Measurements from ENCODE around the gene AQP1.

The AQP1 gene

DNA sequence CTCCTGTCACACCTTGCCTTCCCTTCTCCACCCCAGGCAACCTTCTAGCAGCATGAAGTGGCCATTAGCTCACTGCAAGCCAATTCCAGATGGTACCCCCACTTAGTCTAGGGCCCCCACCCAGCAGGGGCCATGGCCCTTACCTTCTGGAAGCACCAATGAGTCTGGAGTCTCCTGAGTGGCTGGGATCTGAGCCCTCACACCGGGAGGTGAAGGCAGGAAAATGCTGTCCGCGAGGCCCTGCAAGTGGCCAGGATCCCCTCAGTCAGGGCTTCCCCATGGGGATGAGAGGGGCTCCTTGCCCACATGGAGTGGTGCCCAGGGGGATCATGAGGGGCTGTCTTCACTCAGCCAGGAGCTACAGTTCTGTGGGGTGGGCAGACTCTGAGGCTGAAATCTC lies 4.6 kb downstream of the AQP1 start:
- Histone ChIP-seq H3K4ac (ENCODE audit: low read depth in 1 of 2, low read length in 2 of 2) (peak overlapping the region in 1 of 2 experiments; percentile 7), H3K4me2 (ENCODE audit: low read length, poor library complexity, severe bottlenecking) (no peak overlapping the region), H3K4me3 (ENCODE audit: insufficient read depth in 1 of 2, low read depth in 1 of 2, low read length in 2 of 2) (no peak overlapping the region), H2AFZ (ENCODE audit: low read depth, low read length) (no peak overlapping the region), H3K79me1 (replicated peaks; ENCODE audit: low read length, poor library complexity, severe bottlenecking) (no peaks in the 10 kb centered on the region), H2BK5ac (ENCODE audit: low read depth, low read length, poor library complexity, severe bottlenecking) (no peak overlapping the region), H4K8ac (ENCODE audit: low read length) (peak overlapping the region; percentile 14), H3K23ac (ENCODE audit: low read length in 2 of 2) (no peak overlapping the region), H2BK15ac (ENCODE audit: low read depth, poor library complexity, severe bottlenecking) (no peak overlapping the region), H3K4me1 (ENCODE audit: control insufficient read depth, insufficient read depth, low read depth, low read length) (peaks cover 59% of the 10 kb centered on the region), H4K91ac (ENCODE audit: low read length) (no peak overlapping the region), H3K18ac (ENCODE audit: low read depth in 1 of 2, low read length in 2 of 2) (no peak overlapping the region), H3K27ac (ENCODE audit: low read length, poor library complexity, severe bottlenecking) (no peak overlapping the region), H2AK5ac (ENCODE audit: low read length, severe bottlenecking) (peak overlapping the region; percentile 32), H3K27me3 (ENCODE audit: control insufficient read depth in 1 of 2, insufficient read depth in 1 of 2, low read length in 2 of 2) (no peaks in the 10 kb centered on the region), H2BK12ac (ENCODE audit: low read length in 2 of 2) (peak overlapping the region in 1 of 2 experiments; percentile 24), H3K36me3 (ENCODE audit: control insufficient read depth in 1 of 2, insufficient read depth in 2 of 2, low read depth in 1 of 2, low read length in 2 of 2) (peaks cover 0 to 8% of the 10 kb centered on the region in 2 experiments), H3K9ac (ENCODE audit: low read length) (no peak overlapping the region), H3K9me3 (ENCODE audit: control insufficient read depth, low read length) (no peaks in the 10 kb centered on the region), H2BK120ac (ENCODE audit: low read depth, low read length) (no peak overlapping the region), H3K14ac (ENCODE audit: low read length in 2 of 2) (no peak overlapping the region)
- 89% methylated on average over 3 of the region's 3 CpGs for WGBS
- no peak for DNase-seq

DNA sequence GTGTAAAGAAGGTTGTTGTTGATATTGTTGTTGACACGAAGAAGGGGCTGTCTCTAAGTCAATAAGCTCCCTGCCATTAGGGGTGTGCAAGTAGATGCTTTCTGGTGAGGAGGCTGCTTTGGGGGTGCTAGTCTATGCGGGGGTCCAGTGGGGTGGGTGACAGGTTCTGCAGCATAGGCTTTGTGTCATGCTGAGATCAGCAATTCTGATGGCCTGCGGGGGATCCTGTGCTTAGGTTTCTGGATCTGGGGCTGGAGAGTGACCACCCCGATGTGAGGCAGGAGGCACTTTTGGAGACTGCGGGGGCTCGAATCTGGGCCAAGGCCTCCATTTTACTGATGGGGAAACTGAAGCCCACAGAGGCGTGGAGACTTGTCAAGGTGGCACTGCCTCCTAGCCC lies 5.1 kb downstream of the AQP1 start:
- H2BK5ac ChIP-seq (ENCODE audit: low read depth, low read length, poor library complexity, severe bottlenecking), result no peak overlapping the region
- H3K27me3 ChIP-seq (ENCODE audit: control insufficient read depth in 1 of 2, insufficient read depth in 1 of 2, low read length in 2 of 2), result no peaks in the 10 kb centered on the region
- no peaks in the 10 kb centered on the region for H3K9me3 ChIP-seq (ENCODE audit: control insufficient read depth, low read length)
- H3K36me3 ChIP-seq (ENCODE audit: control insufficient read depth in 1 of 2, insufficient read depth in 2 of 2, low read depth in 1 of 2, low read length in 2 of 2), result peaks cover 0 to 8% of the 10 kb centered on the region in 2 experiments
- no peak overlapping the region for H2AK5ac ChIP-seq (ENCODE audit: low read length, severe bottlenecking)
- H3K23ac ChIP-seq (ENCODE audit: low read length in 2 of 2), result no peak overlapping the region
- H2BK15ac ChIP-seq (ENCODE audit: low read depth, poor library complexity, severe bottlenecking), result no peak overlapping the region
- no peak overlapping the region for H2AFZ ChIP-seq (ENCODE audit: low read depth, low read length)
- H4K91ac ChIP-seq (ENCODE audit: low read length), result peak overlapping the region; percentile 46
- no peak overlapping the region for H3K27ac ChIP-seq (ENCODE audit: low read length, poor library complexity, severe bottlenecking)
- H3K9ac ChIP-seq (ENCODE audit: low read length), result no peak overlapping the region
- H3K14ac ChIP-seq (ENCODE audit: low read length in 2 of 2), result no peak overlapping the region
- H3K79me1 ChIP-seq (replicated peaks; ENCODE audit: low read length, poor library complexity, severe bottlenecking), result no peaks in the 10 kb centered on the region
- H2BK12ac ChIP-seq (ENCODE audit: low read length in 2 of 2), result no peak overlapping the region
- H3K4ac ChIP-seq (ENCODE audit: low read depth in 1 of 2, low read length in 2 of 2), result no peak overlapping the region
- H3K18ac ChIP-seq (ENCODE audit: low read depth in 1 of 2, low read length in 2 of 2), result no peak overlapping the region
- H3K4me1 ChIP-seq (ENCODE audit: control insufficient read depth, insufficient read depth, low read depth, low read length), result peaks cover 60% of the 10 kb centered on the region
- H3K4me2 ChIP-seq (ENCODE audit: low read length, poor library complexity, severe bottlenecking), result no peak overlapping the region
- DNase-seq, result no peak
- H4K8ac ChIP-seq (ENCODE audit: low read length), result peak overlapping the region; percentile 46
- WGBS, result 92% methylated on average over 7 of the region's 7 CpGs
- H2BK120ac ChIP-seq (ENCODE audit: low read depth, low read length), result no peak overlapping the region
- H3K4me3 ChIP-seq (ENCODE audit: insufficient read depth in 1 of 2, low read depth in 1 of 2, low read length in 2 of 2), result no peak overlapping the region

DNA sequence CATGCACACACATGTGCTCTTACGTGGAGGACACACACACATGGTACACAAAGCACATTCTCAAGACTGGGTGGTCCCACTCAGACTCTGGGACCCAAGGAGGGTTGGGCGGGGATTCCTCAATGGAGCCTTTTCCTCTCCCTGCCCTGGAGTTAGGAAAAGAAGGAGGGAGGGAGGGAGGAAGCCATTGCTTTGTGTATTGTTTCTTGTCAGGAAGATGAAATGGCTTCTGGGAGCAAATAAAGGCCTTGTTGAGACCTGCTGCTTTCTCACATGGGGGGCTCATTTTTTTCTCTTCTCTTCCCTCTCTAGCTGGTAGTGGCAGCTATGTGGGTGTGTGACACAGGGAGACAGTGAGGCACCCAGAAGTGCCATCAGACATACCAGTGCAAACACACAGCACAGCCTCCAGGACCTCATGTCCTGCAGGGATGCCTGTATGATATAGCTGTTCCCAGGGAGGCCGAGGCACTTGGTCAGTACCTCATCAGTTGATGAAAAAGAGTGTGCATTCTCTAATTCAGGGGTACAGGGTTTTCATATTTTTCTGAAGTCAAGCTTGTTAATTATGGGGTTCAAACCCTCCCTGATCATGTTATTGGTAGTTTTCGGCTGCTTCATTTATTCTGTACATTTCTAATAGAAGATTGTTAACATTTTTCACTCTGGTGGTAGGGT lies 5.7 kb downstream of the AQP1 start:
- peak overlapping the region; percentile 64 for H4K8ac ChIP-seq (ENCODE audit: low read length)
- no peak for DNase-seq
- H3K27me3 ChIP-seq (ENCODE audit: control insufficient read depth in 1 of 2, insufficient read depth in 1 of 2, low read length in 2 of 2), result no peaks in the 10 kb centered on the region
- no peak overlapping the region for H2BK120ac ChIP-seq (ENCODE audit: low read depth, low read length)
- H2BK5ac ChIP-seq (ENCODE audit: low read depth, low read length, poor library complexity, severe bottlenecking), result no peak overlapping the region
- H3K9ac ChIP-seq (ENCODE audit: low read length), result no peak overlapping the region
- H3K4me3 ChIP-seq (ENCODE audit: insufficient read depth in 1 of 2, low read depth in 1 of 2, low read length in 2 of 2), result no peak overlapping the region
- no peak overlapping the region for H3K18ac ChIP-seq (ENCODE audit: low read depth in 1 of 2, low read length in 2 of 2)
- no peak overlapping the region for H2BK15ac ChIP-seq (ENCODE audit: low read depth, poor library complexity, severe bottlenecking)
- H3K9me3 ChIP-seq (ENCODE audit: control insufficient read depth, low read length), result no peaks in the 10 kb centered on the region
- H3K4me1 ChIP-seq (ENCODE audit: control insufficient read depth, insufficient read depth, low read depth, low read length), result peaks cover 57% of the 10 kb centered on the region
- H3K36me3 ChIP-seq (ENCODE audit: control insufficient read depth in 1 of 2, insufficient read depth in 2 of 2, low read depth in 1 of 2, low read length in 2 of 2), result peaks cover 0 to 7% of the 10 kb centered on the region in 2 experiments
- WGBS, result 98% methylated on average over 3 of the region's 4 CpGs
- no peak overlapping the region for H3K23ac ChIP-seq (ENCODE audit: low read length in 2 of 2)
- H3K79me1 ChIP-seq (replicated peaks; ENCODE audit: low read length, poor library complexity, severe bottlenecking), result no peaks in the 10 kb centered on the region
- H3K4ac ChIP-seq (ENCODE audit: low read depth in 1 of 2, low read length in 2 of 2), result no peak overlapping the region
- H2BK12ac ChIP-seq (ENCODE audit: low read length in 2 of 2), result no peak overlapping the region
- H2AFZ ChIP-seq (ENCODE audit: low read depth, low read length), result no peak overlapping the region
- no peak overlapping the region for H3K27ac ChIP-seq (ENCODE audit: low read length, poor library complexity, severe bottlenecking)
- peak overlapping the region; percentile 46 for H4K91ac ChIP-seq (ENCODE audit: low read length)
- no peak overlapping the region for H3K14ac ChIP-seq (ENCODE audit: low read length in 2 of 2)
- H3K4me2 ChIP-seq (ENCODE audit: low read length, poor library complexity, severe bottlenecking), result no peak overlapping the region
- H2AK5ac ChIP-seq (ENCODE audit: low read length, severe bottlenecking), result no peak overlapping the region

DNA sequence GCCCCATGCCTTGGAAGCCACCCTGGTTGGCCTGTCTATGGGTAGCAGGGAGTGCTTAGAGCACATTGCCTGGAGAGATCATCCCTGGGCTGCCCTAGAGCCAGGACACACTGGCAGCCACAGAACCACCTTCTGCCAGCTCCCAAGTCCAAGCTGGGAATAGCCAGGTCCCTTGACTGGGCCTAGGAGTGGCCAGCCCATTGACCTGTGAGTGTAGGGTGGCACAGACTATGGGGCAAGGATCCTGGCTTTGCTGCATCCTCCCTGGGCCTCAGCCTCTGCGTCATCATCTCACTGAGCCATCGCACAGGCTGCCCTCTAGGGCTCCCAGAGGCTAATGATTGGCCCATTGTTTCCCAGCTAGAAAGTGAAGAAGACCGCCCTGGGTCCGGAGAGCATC lies 7.0 kb downstream of the AQP1 start:
- Histone ChIP-seq H3K23ac (ENCODE audit: low read length in 2 of 2) (no peak overlapping the region), H3K9me3 (ENCODE audit: control insufficient read depth, low read length) (no peaks in the 10 kb centered on the region), H3K4me1 (ENCODE audit: control insufficient read depth, insufficient read depth, low read depth, low read length) (peaks cover 48% of the 10 kb centered on the region), H3K36me3 (ENCODE audit: control insufficient read depth in 1 of 2, insufficient read depth in 2 of 2, low read depth in 1 of 2, low read length in 2 of 2) (peaks cover 0 to 19% of the 10 kb centered on the region in 2 experiments), H4K8ac (ENCODE audit: low read length) (peak overlapping the region; percentile 30), H2AK5ac (ENCODE audit: low read length, severe bottlenecking) (peak overlapping the region; percentile 2), H2BK5ac (ENCODE audit: low read depth, low read length, poor library complexity, severe bottlenecking) (no peak overlapping the region), H3K27ac (ENCODE audit: low read length, poor library complexity, severe bottlenecking) (no peak overlapping the region), H3K9ac (ENCODE audit: low read length) (no peak overlapping the region), H3K14ac (ENCODE audit: low read length in 2 of 2) (no peak overlapping the region), H3K4me3 (ENCODE audit: insufficient read depth in 1 of 2, low read depth in 1 of 2, low read length in 2 of 2) (no peak overlapping the region), H2BK120ac (ENCODE audit: low read depth, low read length) (no peak overlapping the region), H4K91ac (ENCODE audit: low read length) (peak overlapping the region; percentile 31), H3K27me3 (ENCODE audit: control insufficient read depth in 1 of 2, insufficient read depth in 1 of 2, low read length in 2 of 2) (no peaks in the 10 kb centered on the region), H2BK15ac (ENCODE audit: low read depth, poor library complexity, severe bottlenecking) (peak overlapping the region; percentile 26), H3K18ac (ENCODE audit: low read depth in 1 of 2, low read length in 2 of 2) (peak overlapping the region in 1 of 2 experiments; percentile 10), H3K4me2 (ENCODE audit: low read length, poor library complexity, severe bottlenecking) (no peak overlapping the region), H2AFZ (ENCODE audit: low read depth, low read length) (no peak overlapping the region), H2BK12ac (ENCODE audit: low read length in 2 of 2) (no peak overlapping the region), H3K4ac (ENCODE audit: low read depth in 1 of 2, low read length in 2 of 2) (no peak overlapping the region), H3K79me1 (replicated peaks; ENCODE audit: low read length, poor library complexity, severe bottlenecking) (no peaks in the 10 kb centered on the region)
- WGBS, result 90% methylated on average over 4 of the region's 4 CpGs
- no peak for DNase-seq

All from mesenchymal stem cell (in vitro differentiated cells and primary cell).